Smooth muscle cell (in vitro differentiated cells): ENCODE data around the gene ANKMY2. TPM values are rescaled to one million over a fixed set of nuclear protein-coding genes. Genes with fewer than 3 reads are reported as not detected.

Experiments
- DNase-seq: peaks from one replicate; lab custom pipeline; 2025; ENCODE audit not compliant: unreplicated experiment; lab: John Stamatoyannopoulos, UW
- H2AFZ ChIP-seq: fragments of 200-600 bp; sonication (generic); 2 replicates; pipeline ENCODE4 v1.6.0; 2016; ENCODE audit warnings: antibody characterized with exemption, low read depth, mild to moderate bottlenecking
- H3F3A ChIP-seq: fragments of 200-600 bp; sonication (generic); 2 replicates; pipeline ENCODE4 v1.6.0; 2017; ENCODE audit warnings: antibody characterized with exemption, low read depth
- H3K27ac ChIP-seq: fragments of 200-600 bp; sonication (generic); 2 replicates; pipeline ENCODE4 v1.5.1; 2016; ENCODE audit warnings: low read depth, mild to moderate bottlenecking
- H3K27me3 ChIP-seq: fragments of 200-600 bp; sonication (generic); 2 replicates; pipeline ENCODE4 v1.6.1; 2016; ENCODE audit warnings: low read depth, mild to moderate bottlenecking
- H3K36me3 ChIP-seq: fragments of 200-600 bp; sonication (generic); 2 replicates; pipeline ENCODE4 v1.5.1; 2016; ENCODE audit warnings: low read depth
- H3K4me1 ChIP-seq: fragments of 200-600 bp; sonication (generic); 2 replicates; pipeline ENCODE4 v1.5.1; 2016; ENCODE audit warnings: low read depth
- H3K4me2 ChIP-seq: fragments of 200-600 bp; sonication (generic); 2 replicates; pipeline ENCODE4 v1.6.0; 2016; ENCODE audit warnings: mild to moderate bottlenecking
- H3K4me3 ChIP-seq: fragments of 200-600 bp; sonication (generic); 2 replicates; pipeline ENCODE4 v1.5.1; 2016; ENCODE audit warnings: mild to moderate bottlenecking
- H3K79me2 ChIP-seq: fragments of 200-600 bp; sonication (generic); 2 replicates; pipeline ENCODE4 v1.6.0; 2016; ENCODE audit warnings: low read depth, mild to moderate bottlenecking
- H3K9ac ChIP-seq: fragments of 200-600 bp; sonication (generic); 2 replicates; pipeline ENCODE4 v1.6.0; 2016; ENCODE audit warnings: low read depth
- H3K9me3 ChIP-seq: fragments of 200-600 bp; sonication (generic); replicated peaks from 2 replicates; pipeline ENCODE4 v1.5.1; 2016; ENCODE audit warnings: low read depth
- H4K20me1 ChIP-seq: fragments of 200-600 bp; sonication (generic); 2 replicates; pipeline ENCODE4 v1.6.0; 2016; ENCODE audit warnings: low read depth
- WGBS: methylation state at CpG from one replicate; pipeline ENCODE4 v1.1.7; 2016; ENCODE audit warnings: low lambda C conversion rate; 5-methylcytosine and 5-hydroxymethylcytosine counted together
- polyA plus RNA-seq: library from polyadenylated mRNA; unstranded; fragments of >200 nt; fragmentation: Nextera tagmentation; extraction: Ambion mirVana; gene quantifications from 2 replicates; pipeline ENCODE4 v1.2.1, GENCODE V29; 2016
- total RNA-seq: library from RNA; depleted of rRNA; stranded (reverse); fragments of >200 nt; gene quantifications from 2 replicates; pipeline ENCODE4 v1.2.3, GENCODE V29; 2014
- TF ChIP-seq, protein P1 (sequence below): fragments of 200-600 bp; sonication (generic); IDR thresholded peaks from 2 replicates; pipeline ENCODE4 v1.5.1; 2017; ENCODE audit warnings: borderline replicate concordance, mild to moderate bottlenecking, antibody characterized with exemption; ENCODE audit not compliant: insufficient read depth, poor library complexity, severe bottlenecking

The ANKMY2 gene
- total and polyA plus RNA-seq, 2 experiments from 2014 or later: 24.0 to 28.0 TPM

- H3K4me3 ChIP-seq: no peak overlapping the region
- H3K36me3 ChIP-seq: no peaks in the 10 kb centered on the region
- H3K9me3 ChIP-seq: no peaks in the 10 kb centered on the region
- no peak overlapping the region for H3K9ac ChIP-seq
- 93% methylated on average over 9 of the region's 9 CpGs for WGBS
- TF ChIP-seq, protein P1, sequence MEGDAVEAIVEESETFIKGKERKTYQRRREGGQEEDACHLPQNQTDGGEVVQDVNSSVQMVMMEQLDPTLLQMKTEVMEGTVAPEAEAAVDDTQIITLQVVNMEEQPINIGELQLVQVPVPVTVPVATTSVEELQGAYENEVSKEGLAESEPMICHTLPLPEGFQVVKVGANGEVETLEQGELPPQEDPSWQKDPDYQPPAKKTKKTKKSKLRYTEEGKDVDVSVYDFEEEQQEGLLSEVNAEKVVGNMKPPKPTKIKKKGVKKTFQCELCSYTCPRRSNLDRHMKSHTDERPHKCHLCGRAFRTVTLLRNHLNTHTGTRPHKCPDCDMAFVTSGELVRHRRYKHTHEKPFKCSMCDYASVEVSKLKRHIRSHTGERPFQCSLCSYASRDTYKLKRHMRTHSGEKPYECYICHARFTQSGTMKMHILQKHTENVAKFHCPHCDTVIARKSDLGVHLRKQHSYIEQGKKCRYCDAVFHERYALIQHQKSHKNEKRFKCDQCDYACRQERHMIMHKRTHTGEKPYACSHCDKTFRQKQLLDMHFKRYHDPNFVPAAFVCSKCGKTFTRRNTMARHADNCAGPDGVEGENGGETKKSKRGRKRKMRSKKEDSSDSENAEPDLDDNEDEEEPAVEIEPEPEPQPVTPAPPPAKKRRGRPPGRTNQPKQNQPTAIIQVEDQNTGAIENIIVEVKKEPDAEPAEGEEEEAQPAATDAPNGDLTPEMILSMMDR: no peak
- H3K4me1 ChIP-seq: no peaks in the 10 kb centered on the region
- H3F3A ChIP-seq: no peaks in the 10 kb centered on the region
- H3K27me3 ChIP-seq: no peaks in the 10 kb centered on the region
- H3K4me2 ChIP-seq: no peak overlapping the region
- H3K27ac ChIP-seq: no peak overlapping the region
- no peaks in the 10 kb centered on the region for H4K20me1 ChIP-seq
- no peak overlapping the region for H2AFZ ChIP-seq
- H3K79me2 ChIP-seq: no peaks in the 10 kb centered on the region
- no peak for DNase-seq
Observed at GRCh38 chr7:16562456-16563220, 82.9 kb downstream of the ANKMY2 start.

- Histone ChIP-seq H2AFZ (no peak overlapping the region), H3K4me1 (no peaks in the 10 kb centered on the region), H3K79me2 (no peaks in the 10 kb centered on the region), H3K9ac (no peak overlapping the region), H3K36me3 (no peaks in the 10 kb centered on the region), H3K9me3 (no peaks in the 10 kb centered on the region), H3K4me3 (no peak overlapping the region), H3K27ac (no peak overlapping the region), H3F3A (no peaks in the 10 kb centered on the region), H3K4me2 (no peak overlapping the region), H3K27me3 (no peaks in the 10 kb centered on the region), H4K20me1 (no peaks in the 10 kb centered on the region)
- TF ChIP-seq, protein P1: no peak
- WGBS: 76% methylated on average over 3 of the region's 3 CpGs
- no peak for DNase-seq
Observed at GRCh38 chr7:16561943-16562342, 83.6 kb downstream of the ANKMY2 start.

DNA sequence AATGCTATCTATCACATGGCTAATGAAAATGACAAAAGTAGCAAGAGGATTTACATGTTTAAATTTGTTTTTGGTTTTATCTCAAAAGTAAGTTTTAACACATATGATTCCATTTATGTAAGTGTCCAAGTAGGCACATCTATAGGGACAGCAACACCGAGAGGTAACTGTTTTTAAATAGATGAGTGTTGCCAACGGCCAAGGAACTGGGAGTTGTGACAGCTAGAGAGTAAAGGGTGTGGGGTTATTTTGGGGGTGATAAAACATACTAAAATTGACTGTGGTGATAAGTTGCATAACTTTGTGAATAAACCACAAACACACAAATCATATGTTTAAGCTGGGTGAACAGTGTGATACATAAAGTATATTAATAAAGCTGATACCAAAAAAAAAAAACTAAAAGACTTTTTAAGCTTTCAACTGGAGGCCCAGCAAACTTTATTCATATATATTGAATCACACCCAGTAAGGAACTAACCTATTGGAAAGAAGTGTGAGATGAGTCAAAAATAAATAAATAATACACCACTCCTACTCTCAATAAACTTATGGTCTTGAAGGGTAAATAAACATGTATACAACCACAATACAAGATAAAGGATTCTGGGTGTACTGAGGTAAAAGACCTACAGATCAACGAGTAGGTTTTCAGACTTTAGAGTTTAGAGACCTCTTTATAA, 85.9 kb downstream of the ANKMY2 start:
- 89% methylated on average over 3 of the region's 3 CpGs for WGBS
- H3K9me3 ChIP-seq: no peaks in the 10 kb centered on the region
- no peaks in the 10 kb centered on the region for H3F3A ChIP-seq
- TF ChIP-seq, protein P1: no peak
- H3K36me3 ChIP-seq: no peaks in the 10 kb centered on the region
- no peak overlapping the region for H3K4me2 ChIP-seq
- H3K4me3 ChIP-seq: no peak overlapping the region
- no peak overlapping the region for H2AFZ ChIP-seq
- H3K27me3 ChIP-seq: no peaks in the 10 kb centered on the region
- no peak overlapping the region for H3K27ac ChIP-seq
- H3K4me1 ChIP-seq: no peaks in the 10 kb centered on the region
- H4K20me1 ChIP-seq: no peaks in the 10 kb centered on the region
- no peak for DNase-seq
- no peak overlapping the region for H3K9ac ChIP-seq
- no peaks in the 10 kb centered on the region for H3K79me2 ChIP-seq
